Spleen (tissue), 11 donors: ENCODE measurements around the gene BARHL1. TPM values are rescaled to one million over a fixed set of nuclear protein-coding genes. Genes with fewer than 3 reads are reported as not detected.

Experiments
- DNase-seq: peaks from one replicate; pipeline ENCODE4 v3.0.0-alpha.2; 2020
- H3K27ac ChIP-seq, 8 donors: fragments of 200-600 bp; sonication (generic) in 7 of 8; 1 replicate in 4 of 8; 2 replicates in 4 of 8; pipeline versions ENCODE4 v1.5.0 to v1.8.0; 2016 to 2021; ENCODE audit warnings: inconsistent platforms in 4 of 8, mild to moderate bottlenecking in 4 of 8, moderate library complexity in 1 of 8
- H3K27me3 ChIP-seq, 7 donors: fragments of 200-600 bp; sonication (generic) in 6 of 7; replicated peaks in 1 of 7; 1 replicate in 4 of 7; 2 replicates in 3 of 7; pipeline versions ENCODE4 v1.5.0 to v1.8.0; 2016 to 2021; ENCODE audit warnings: inconsistent platforms in 3 of 7, mild to moderate bottlenecking in 1 of 7
- H3K36me3 ChIP-seq, 6 donors: fragments of 200-600 bp; sonication (generic) in 5 of 6; 1 replicate in 4 of 6; 2 replicates in 2 of 6; pipeline versions ENCODE4 v1.5.0 to v1.8.0; 2016 to 2021; ENCODE audit warnings: inconsistent platforms in 2 of 6
- H3K4me1 ChIP-seq, 6 donors: fragments of 200-600 bp; sonication (generic) in 5 of 6; 1 replicate in 3 of 6; 2 replicates in 3 of 6; pipeline versions ENCODE4 v1.5.0 to v1.8.0; 2016 to 2021; ENCODE audit warnings: inconsistent platforms in 3 of 6
- H3K4me3 ChIP-seq, 8 donors: fragments of 200-600 bp; sonication (generic) in 7 of 8; 1 replicate in 4 of 8; 2 replicates in 4 of 8; pipeline versions ENCODE4 v1.5.0 to v1.8.0; 2016 to 2021; ENCODE audit warnings: inconsistent platforms in 4 of 8, mild to moderate bottlenecking in 4 of 8, moderate library complexity in 2 of 8
- H3K9me3 ChIP-seq, 8 donors: fragments of 200-600 bp; sonication (generic) in 7 of 8; 1 replicate in 4 of 8; 2 replicates in 4 of 8; pipeline versions ENCODE4 v1.5.0 to v1.8.0; 2016 to 2021; ENCODE audit warnings: inconsistent platforms in 4 of 8
- CTCF ChIP-seq, 11 experiments: fragments of 200-600 bp in 7 of 11; fragments of 450-650 bp in 4 of 11; sonication (generic) in 4 of 11; IDR thresholded peaks in 8 of 11; conservative IDR thresholded peaks in 3 of 11; 1 replicate in 7 of 11; 2 replicates in 4 of 11; pipeline versions ENCODE4 v1.4.0 to v1.8.0; 2016 to 2021; ENCODE audit warnings: antibody characterized with exemption in 11 of 11, inconsistent platforms in 4 of 11, mild to moderate bottlenecking in 1 of 11
- POLR2A ChIP-seq, 3 donors: fragments of 450-650 bp; IDR thresholded peaks; one replicate each; pipeline ENCODE4 v1.5.1; 2017; ENCODE audit warnings: antibody characterized with exemption in 3 of 3, mild to moderate bottlenecking in 1 of 3
- POLR2AphosphoS5 ChIP-seq, 3 donors: sonication (generic); formaldehyde crosslinking; IDR thresholded peaks; one replicate each; pipeline ENCODE4 v1.5.1; 2017; ENCODE audit warnings: antibody characterized with exemption in 3 of 3
- WGBS, 5 donors: extraction: QIAGEN DNeasy Blood & Tissue Kit in 3 of 5; methylation state at CpG; one replicate each; pipeline versions ENCODE4 v1.1.5 to v1.1.7; 2013 to 2018; 5-methylcytosine and 5-hydroxymethylcytosine counted together
- intact Hi-C: fragments of 100-400 bp; cut with DNase I; formaldehyde crosslinking; loops from one replicate; pipeline ENCODE4 v1.15.0; 2023; ENCODE audit warnings: low total_unique reads
- polyA plus RNA-seq, 3 donors: library from polyadenylated mRNA; stranded (reverse); fragments of 200-250 nt; gene quantifications; one replicate each; pipeline ENCODE4 v1.2.1, GENCODE V29; 2013
- total RNA-seq, 7 donors: library from RNA; depleted of rRNA in 3 of 7; stranded (reverse); fragments of >200 nt in 3 of 7; fragmentation: NEBNext Ultra II Directional in 4 of 7; extraction: Animal tissue kit (Norgen Biotek cat#: 25700) in 4 of 7; gene quantifications; one replicate each; pipeline versions ENCODE4 v1.1.0 to v1.2.1, GENCODE V29; 2016 to 2021
- donor health status: healthy with polysubstance abuse.
- donor health status: DM: no; HTN: no; CAD: no; lungs with moderate emphysema.
- donor health status: DM: no; HTN: no; CAD: no.
- donor health status: Bipolar disorder and iron deficiency.
- donor health status: healthy.
- donor health status: DM: no; HTN: no; CAD: no.
- donor health status: DM: yes; HTN: yes; CAD: no.

Gene BARHL1
- total and polyA plus RNA-seq, 10 donors, result not detected

- peaks cover 0 to 6% (median 0%) of the 10 kb centered on the region in 8 donors for H3K9me3 ChIP-seq
- 77 to 89% (median 83%) methylated on average over 12 to 13 of the region's 13 CpGs for WGBS, 5 donors
- TF ChIP-seq POLR2A (IDR thresholded peaks at IDR 0.05) (no peak), POLR2AphosphoS5 (IDR thresholded peaks at IDR 0.05) (no peak), CTCF (IDR thresholded peaks at IDR 0.05 in 8 of 11, conservative IDR thresholded peaks at IDR 0.05 in 3 of 11) (no peak)
- H3K4me1 ChIP-seq, result peaks cover 0 to 36% (median 17%) of the 10 kb centered on the region in 6 donors
- H3K36me3 ChIP-seq, result no peaks in the 10 kb centered on the region
- no peak overlapping the region for H3K27ac ChIP-seq
- no peak overlapping the region for H3K4me3 ChIP-seq
- peaks cover 0 to 10% (median 0%) of the 10 kb centered on the region in 7 donors for H3K27me3 ChIP-seq
- intact Hi-C loops, result no loop called here
- no peak for DNase-seq
Measured at GRCh38 chr9:132551556-132551955, 30.9 kb upstream of the BARHL1 start.

- Histone ChIP-seq H3K4me3 (no peak overlapping the region), H3K27me3 (peaks cover 0 to 7% (median 0%) of the 10 kb centered on the region in 7 donors), H3K27ac (no peak overlapping the region), H3K9me3 (peaks cover 0 to 6% (median 0%) of the 10 kb centered on the region in 8 donors), H3K4me1 (peaks cover 0 to 31% (median 12%) of the 10 kb centered on the region in 6 donors), H3K36me3 (no peaks in the 10 kb centered on the region)
- WGBS, 5 donors, result 81 to 92% (median 91%) methylated on average over 12 of the region's 12 CpGs
- DNase-seq, result no peak
- intact Hi-C loops, result no loop called here
- TF ChIP-seq CTCF (IDR thresholded peaks at IDR 0.05 in 8 of 11, conservative IDR thresholded peaks at IDR 0.05 in 3 of 11), result no peak
- no peak for TF ChIP-seq POLR2AphosphoS5 (IDR thresholded peaks at IDR 0.05)
- no peak for TF ChIP-seq POLR2A (IDR thresholded peaks at IDR 0.05)
Measured at GRCh38 chr9:132552041-132552440, 30.4 kb upstream of the BARHL1 start.

- 88 to 95% (median 92%) methylated on average over 2 of the region's 2 CpGs for WGBS, 5 donors
- Histone ChIP-seq H3K9me3 (peaks cover 0 to 6% (median 0%) of the 10 kb centered on the region in 8 donors), H3K4me1 (peaks cover 0 to 4% (median 0%) of the 10 kb centered on the region in 6 donors), H3K27ac (no peak overlapping the region), H3K27me3 (peaks cover 0 to 6% (median 0%) of the 10 kb centered on the region in 7 donors), H3K36me3 (no peaks in the 10 kb centered on the region), H3K4me3 (no peak overlapping the region)
- DNase-seq, result no peak
- intact Hi-C loops, result no loop called here
- TF ChIP-seq CTCF (IDR thresholded peaks at IDR 0.05 in 8 of 11, conservative IDR thresholded peaks at IDR 0.05 in 3 of 11) (no peak), POLR2AphosphoS5 (IDR thresholded peaks at IDR 0.05) (no peak), POLR2A (IDR thresholded peaks at IDR 0.05) (no peak)
Measured at GRCh38 chr9:132554755-132555154, 27.7 kb upstream of the BARHL1 start.

- no peak overlapping the region for H3K27ac ChIP-seq
- peaks cover 0 to 6% (median 0%) of the 10 kb centered on the region in 8 donors for H3K9me3 ChIP-seq
- TF ChIP-seq POLR2A (IDR thresholded peaks at IDR 0.05) (no peak), POLR2AphosphoS5 (IDR thresholded peaks at IDR 0.05) (no peak), CTCF (IDR thresholded peaks at IDR 0.05 in 8 of 11, conservative IDR thresholded peaks at IDR 0.05 in 3 of 11) (no peak)
- no peak for DNase-seq
- intact Hi-C loops, result no loop called here
- 78 to 85% (median 83%) methylated on average over 8 of the region's 8 CpGs for WGBS, 5 donors
- peaks cover 0 to 6% (median 0%) of the 10 kb centered on the region in 7 donors for H3K27me3 ChIP-seq
- H3K4me1 ChIP-seq, result no peaks in the 10 kb centered on the region
- H3K36me3 ChIP-seq, result no peaks in the 10 kb centered on the region
- H3K4me3 ChIP-seq, result no peak overlapping the region
Measured at GRCh38 chr9:132555528-132555927, 26.9 kb upstream of the BARHL1 start.
